NCI-H82 (cell line): ENCODE data around the gene NAA80.

Experiments used
- DNase-seq: peaks from one replicate; lab custom pipeline; 2025; lab: John Stamatoyannopoulos, UW

NAA80 gene, protein sequence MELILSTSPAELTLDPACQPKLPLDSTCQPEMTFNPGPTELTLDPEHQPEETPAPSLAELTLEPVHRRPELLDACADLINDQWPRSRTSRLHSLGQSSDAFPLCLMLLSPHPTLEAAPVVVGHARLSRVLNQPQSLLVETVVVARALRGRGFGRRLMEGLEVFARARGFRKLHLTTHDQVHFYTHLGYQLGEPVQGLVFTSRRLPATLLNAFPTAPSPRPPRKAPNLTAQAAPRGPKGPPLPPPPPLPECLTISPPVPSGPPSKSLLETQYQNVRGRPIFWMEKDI

DNA sequence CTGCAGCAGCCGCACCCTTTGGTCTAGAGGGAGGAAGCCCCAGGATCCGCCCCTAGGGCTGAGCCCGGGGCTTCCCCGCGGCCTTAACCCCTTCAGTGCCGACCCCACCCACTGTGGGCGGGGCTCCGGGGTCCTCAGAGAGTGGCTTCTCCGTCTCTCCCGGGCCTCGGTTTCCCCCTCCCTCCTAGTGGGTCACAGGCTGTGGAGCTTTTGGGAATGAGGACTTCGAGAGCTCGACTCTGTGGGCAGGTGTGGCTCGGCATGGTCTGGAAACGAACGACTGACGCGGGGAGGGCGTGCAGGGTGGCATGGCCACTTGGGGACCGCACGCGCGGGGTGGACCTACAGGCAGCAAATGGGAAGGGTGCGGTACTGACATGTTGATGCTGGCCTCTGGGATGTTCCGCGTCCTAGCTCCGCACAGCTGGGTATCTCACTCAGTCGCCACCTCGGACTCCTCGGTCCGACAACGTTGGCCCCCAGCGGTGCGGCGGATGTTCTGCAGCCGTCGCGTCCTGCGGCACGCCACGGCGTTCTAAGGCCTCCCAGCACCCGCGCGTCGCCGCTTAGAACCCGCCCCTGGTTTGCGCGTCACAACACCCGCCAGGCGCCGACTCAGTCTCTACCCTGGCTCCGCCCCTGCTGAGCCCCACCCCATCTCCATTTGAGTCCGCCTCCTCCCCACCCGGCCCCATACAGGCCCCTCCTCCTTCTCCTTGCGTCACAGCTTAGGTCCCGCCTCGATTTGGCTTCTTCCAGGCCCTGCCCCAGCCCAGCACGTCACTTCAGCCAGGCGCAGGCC, at the start of gene NAA80, which contains the start of gene HYAL3:
Gene NAA80, minus strand, starts transcription at position 570 of the 802 bp plus-strand sequence. CDS start 1,942 bp downstream, outside the sequence.
Gene HYAL3, minus strand, starts transcription at position 570 of the 802 bp plus-strand sequence. CDS start 3,803 bp downstream, outside the sequence.
- peak; percentile 99 for DNase-seq

DNA sequence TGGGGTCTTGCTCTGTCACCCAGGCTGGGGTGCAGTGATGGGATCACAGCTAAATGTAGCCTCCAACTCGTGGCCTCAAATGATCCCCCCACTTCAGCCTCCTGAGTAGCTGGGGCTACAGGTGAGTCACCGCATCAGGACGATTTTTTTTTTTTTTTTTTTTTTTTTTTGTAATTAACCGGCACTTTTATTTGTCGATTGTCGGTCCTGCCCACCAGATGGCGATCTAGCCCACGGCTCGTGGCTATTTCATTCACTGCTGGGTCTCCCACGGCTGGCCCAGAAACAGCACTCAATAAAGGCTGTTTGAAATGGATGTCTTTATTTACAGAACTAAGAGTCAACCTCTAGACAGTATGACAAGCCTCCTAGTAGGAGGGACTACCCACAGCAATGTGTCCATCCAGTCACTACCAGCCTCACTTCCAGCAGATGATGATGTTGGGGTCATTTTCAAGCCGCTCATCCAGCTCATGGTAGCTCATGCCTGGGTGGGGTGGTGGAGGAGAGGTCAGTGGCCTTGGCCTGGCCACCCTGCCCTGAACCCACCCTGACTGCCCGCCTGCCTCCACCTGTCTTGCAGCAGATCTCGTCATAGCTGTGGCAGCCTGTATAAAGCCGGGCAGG, 48.1 kb upstream of the NAA80 start:
- DNase-seq = peak; percentile 73

DNA sequence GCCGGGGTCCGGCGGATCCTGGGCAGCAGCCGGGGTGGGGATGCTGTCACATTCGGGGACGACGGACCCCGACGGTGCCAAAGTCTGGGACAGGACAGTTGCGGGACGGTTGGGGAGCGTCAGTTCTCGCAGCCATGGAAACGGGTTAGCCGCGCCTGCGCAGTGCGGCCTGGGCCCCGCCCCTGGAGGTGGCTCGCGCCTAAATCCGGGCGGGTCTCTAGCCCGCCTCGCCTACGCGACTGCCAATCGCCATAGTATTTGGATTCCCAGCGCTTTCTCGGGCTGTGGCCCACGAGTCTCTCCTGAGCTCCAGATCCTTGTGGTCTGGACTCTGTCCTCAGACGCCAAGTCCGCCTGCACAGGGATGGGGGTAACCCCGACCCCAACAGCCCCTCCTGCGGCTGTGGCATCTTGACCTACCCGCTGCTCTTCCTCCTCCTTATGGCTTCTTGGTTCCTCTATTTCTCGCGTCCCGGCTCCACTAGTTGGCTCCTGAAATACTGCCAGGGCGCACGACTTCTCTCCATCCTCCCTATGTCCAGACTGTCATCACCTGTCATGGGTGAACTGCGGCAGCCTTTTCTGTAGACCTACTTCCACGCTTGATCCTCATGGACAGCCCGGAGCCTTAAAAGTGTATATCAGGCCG, 46.5 kb upstream of the NAA80 start, which contains the start of gene ZMYND10:
Gene ZMYND10, minus strand, starts transcription at position 147 of the 649 bp plus-strand sequence. CDS start 153 bp downstream, outside the sequence.
- peak; percentile 79 for DNase-seq

DNA sequence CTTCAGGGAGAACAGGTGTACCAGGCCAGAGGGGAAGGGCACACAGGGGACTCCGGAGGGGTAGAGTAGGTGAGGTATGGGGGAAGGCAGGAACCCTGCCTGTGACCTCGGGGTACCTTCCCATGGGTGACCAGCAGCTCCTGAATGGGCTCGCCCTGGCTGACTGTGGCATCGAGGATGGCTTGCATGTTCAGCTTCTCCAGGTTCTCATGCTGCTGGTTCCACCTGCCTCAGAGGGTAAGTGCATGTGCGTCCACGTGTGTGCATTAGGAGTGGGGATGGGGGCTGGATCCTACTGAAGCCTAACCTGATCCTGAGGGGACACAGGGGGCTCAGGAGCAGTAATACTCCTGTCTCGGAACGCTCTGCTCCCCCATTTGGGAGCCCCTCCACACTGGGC, 45.8 kb upstream of the NAA80 start:
- no peak for DNase-seq

DNA sequence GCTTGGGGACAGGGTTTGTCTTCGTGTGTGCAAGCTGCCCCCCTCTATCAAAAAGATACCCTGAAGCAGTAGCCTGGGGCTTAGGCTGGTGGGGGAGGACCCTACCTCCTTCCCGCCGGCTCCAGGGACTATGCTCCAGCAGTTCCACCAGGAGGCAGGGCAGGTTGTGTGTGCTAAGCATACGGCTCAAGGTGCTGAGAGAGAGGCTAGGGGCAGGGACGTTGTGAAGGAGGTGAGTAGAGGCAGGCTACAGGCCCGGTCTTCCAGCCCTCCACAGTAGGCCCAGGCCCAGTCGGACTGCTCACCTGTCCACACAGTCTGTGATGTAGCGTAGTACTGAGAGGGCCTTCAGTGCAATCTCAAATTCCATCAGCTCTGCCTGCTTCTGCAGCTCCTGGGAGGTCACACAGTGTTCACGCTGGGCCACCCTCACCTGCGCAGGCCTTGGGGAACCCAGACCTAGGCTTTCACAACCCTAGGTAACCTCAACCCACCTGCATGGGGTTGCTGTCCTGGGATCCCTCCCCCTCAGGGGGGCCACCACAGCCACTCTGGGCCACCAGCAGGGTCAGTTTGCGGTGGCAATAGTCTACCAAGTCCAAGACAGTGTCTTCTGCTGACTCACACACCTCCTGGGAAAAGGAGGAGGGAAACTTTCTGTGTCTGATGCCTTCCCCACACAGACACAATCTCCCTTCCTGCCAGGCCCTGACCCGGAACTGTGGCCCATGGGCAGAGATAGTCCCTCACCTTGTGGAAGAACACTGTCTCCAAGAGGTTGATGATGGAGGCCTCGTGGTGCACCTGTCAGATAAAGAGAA, 43.8 kb upstream of the NAA80 start:
- DNase-seq = peak; percentile 54

DNA sequence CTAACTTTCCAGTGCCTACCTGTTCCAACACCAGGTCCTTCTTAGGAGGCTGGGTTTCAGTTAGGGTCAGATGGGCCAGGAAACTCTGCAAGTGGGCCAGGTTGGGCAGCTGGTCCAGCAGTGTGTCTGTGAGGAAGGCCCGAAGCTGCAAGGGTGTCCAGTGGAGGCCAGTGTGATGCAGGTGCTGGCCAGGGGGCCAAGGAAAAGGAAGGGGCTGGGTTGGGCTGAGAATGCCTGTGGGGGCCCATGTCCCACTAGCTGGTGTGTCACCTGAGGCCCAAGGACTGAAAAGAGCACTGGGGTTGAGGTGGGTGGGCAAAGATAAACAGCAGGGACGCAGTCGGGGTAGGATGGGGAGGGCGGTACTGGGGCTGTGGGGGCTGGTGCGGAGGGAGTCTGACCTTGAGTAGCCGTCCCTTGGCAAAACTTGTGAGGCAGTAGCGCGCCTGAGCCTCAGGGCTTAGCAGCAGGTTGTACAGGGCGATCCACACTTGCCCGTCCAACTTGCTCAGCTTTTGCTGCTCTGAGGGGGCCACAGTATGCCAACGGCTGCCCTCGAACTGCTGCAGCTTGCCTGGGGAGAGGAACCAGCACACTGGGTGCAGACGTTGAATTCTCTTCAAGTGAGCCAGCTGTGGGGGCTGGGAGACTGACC, 42.9 kb upstream of the NAA80 start:
- DNase-seq = no peak

DNA sequence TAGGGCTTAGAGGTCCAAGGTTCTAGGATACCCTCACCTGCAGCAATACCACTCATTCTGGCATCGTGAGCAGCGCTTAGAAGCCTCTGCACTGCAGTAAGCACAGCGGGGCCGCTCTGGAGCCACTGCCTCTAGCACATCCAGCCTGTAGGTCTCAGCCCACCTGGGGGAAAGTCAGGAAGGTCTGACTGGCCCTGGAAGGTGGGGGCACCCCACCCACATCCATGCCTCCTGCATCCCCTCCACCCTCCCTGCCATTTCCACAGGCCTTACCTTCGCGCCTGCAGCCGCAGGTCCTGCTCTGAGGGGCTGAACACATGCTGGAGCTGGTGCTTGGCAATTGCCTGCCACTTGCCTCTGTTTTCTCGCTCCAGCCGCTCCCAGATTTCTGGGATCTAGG, 42.3 kb upstream of the NAA80 start:
- no peak for DNase-seq

DNA sequence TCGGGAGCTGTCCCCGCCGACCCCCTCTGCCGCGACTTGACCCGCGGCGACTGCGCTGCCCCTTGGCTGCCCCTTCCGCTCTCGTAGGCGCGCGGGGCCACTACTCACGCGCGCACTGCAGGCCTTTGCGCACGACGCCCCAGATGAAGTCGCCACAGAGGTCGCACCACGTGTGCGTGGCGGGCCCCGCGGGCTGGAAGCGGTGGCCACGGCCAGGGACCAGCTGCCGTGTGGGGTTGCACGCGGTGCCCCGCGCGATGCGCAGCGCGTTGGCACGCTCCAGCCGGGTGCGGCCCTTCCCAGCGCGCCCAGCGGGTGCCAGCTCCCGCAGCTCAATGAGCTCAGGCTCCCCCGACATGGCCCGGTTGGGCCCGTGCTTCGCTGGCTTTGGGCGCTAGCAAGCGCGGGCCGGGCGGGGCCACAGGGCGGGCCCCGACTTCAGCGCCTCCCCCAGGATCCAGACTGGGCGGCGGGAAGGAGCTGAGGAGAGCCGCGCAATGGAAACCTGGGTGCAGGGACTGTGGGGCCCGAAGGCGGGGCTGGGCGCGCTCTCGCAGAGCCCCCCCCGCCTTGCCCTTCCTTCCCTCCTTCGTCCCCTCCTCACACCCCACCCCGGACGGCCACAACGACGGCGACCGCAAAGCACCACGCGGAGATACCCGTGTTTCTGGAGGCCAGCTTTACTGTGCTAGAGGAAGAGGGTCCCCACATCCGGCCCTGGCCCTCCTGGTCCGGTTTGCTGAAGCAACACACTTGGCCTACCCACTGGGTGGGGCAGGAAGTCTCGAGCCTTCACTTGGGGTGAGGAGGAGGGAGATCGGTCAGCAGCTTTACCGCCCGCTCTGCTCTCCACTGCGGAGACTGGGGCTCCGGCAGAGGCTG, 41.5 kb upstream of the NAA80 start, which contains the start of gene RASSF1:
Gene RASSF1, minus strand, starts transcription at position 389 of the 882 bp plus-strand sequence. Its CDS starts 31 bp downstream, at position 358.
- no peak for DNase-seq

DNA sequence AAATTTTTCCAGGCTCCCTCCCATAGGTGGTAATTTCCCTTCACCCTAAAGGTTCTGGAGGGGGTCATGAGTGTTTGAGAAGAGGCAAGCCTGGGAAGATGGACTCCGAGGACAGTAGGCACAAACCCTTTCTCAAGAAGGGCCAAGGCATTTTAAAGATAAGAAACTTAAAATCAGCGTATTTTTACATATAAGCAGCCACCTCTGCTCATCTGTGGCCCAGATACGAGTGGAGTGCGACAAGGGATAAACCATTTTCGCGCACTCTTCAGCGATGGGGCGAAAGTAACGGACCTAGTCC, 40.9 kb upstream of the NAA80 start:
- DNase-seq = no peak

DNA sequence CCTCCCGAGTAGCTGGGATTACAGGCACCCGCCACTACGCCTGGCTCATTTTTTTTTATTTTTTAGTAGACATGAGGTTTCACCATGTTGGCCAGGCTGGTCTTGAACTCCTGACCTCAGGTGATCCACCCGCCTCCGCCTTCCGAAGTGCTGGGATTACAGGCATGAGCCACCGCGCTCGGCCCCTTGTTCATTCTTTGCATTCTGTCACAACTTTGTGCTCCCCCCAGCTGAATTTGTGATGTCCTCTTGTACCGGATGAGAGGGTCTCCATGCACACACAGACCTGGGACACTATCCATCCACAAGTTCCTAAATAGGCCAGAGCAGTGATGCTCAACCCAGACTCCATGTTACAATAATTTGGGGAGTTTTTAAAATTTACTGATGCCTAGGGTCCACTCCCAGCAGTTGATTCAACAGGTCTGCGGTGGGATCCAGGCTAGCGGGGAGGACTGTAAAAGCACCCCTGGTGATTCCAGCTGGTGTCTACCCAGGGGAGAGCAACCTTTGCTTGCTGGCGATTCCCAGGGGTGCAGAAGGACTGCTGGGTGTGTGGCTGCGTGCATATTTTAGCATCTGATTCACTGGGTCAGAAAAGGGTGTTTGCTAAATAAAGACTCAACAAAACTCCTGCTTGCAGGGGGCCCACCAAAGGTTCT, 40.4 kb upstream of the NAA80 start:
- DNase-seq = no peak

DNA sequence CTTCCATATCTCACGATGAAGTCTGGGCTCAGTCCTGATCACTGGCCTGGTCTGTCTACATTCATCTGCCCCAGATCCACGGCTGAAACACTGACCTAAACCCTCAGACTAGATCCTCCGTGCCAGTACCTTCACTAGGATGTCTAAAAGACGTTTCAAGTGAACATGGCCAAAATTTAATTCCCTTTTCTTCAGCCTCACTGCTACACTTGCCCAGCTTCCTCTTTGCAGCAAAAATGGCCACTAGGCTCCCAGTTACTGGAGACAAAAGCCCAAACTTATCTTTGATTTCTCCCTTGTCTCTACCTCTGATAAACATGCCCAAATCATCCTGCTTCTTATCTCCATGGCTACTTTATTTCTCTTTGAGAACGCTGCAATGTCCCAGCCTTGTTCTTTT, 39.8 kb upstream of the NAA80 start:
- no peak for DNase-seq

DNA sequence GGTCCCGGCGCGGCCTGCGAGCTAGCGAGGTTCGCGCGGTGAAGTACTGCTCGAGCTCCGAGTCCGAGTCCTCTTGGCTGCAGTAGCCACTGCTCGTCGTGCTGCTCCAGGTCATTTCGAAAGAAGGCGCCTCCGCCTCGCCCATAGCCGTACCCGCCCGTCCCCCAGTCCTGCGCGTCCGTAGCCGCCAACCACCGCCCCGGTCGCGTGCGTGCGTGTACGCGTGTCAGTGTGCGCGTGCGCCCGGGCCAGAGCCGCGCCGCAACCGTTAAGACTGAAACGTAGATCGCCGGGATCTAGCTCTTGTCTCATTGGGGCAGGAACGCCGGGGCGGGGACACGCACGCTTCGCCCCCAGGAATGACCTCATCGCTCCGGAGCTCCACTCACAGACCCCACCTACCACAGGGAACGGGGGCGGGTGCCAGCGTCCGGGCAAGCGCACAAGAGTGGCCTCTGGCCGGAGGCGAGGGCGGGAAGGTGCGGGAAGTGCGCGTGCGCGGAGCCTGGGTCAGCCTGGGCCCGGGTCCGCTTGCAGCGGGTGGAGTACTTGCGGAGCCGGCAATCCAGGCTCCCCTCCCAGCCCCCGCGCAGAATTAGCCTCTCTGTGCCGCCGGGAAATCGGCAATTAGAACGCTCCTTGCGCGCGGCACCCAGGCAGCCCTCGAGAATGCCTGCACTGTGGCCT, 38.1 kb upstream of the NAA80 start:
- peak; percentile 99 for DNase-seq

DNA sequence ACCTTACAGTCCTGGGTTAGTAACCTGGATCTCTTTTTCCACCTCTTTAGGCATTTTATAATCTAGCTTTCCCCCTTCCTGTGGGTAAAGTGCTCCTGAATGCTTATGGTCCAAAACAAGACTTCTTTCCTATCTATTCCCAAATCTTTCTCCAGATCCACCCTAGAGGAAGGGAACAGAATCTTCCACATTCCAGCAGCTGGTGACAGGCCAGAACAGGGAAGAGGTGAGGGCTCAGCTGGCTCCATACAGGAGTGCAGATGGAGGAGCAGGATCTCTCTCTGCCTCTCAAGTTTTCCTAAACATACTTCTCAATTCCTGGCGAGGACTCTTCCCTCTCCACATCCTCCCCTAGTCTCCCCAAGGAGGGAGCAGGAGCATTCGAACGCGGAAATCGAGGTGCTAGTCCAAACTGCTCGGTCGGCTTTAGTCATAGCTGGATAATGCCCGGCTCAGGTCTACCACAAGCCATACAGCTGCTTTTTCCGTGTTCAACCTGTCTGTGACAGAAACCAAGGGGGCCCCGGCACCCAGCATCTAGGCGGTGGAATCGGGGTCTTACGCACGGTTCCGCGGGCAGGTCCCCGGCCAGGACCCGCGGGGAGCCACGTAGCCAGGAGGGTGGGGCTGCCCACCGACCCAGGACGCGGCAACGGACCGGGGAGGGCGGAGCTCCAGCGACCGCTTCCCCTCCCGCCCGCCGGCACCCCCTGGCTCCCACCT, 37.4 kb upstream of the NAA80 start:
- DNase-seq = peak; percentile 47

DNA sequence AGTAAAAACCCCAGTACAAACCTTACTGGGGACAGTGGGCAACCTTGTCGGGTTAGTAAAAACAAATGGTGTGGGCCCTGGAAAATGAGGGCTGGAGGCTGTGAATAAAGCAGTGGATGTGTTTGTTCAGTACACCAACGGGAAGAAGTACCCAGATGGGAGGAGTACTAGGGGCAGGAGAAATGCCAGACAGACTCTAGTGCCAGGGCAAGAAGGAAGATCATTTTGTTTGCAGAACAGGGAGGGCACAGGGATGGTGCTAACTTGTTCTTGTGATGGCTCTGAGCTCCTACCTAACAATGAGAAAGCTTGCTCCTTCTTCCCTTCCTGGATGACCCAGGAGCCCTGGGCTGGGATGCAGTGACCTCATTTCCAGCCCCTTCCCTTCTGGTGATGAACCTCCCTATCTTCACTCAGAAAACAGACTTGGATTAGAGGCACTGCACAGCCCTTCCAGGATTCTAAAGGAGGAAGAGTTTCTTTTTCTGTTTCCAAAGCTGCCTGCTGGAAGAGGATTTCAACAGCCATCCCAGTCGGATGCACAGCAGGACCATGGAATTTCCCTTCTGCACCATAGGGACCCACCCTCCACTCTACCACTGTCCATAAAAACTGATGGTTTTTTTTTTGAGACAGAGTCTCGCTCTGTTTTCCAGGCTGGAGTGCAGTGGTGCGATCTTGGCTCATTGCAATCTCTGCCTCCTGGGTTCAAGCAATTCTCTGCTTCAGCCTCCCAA, 35.3 kb upstream of the NAA80 start:
- no peak for DNase-seq

DNA sequence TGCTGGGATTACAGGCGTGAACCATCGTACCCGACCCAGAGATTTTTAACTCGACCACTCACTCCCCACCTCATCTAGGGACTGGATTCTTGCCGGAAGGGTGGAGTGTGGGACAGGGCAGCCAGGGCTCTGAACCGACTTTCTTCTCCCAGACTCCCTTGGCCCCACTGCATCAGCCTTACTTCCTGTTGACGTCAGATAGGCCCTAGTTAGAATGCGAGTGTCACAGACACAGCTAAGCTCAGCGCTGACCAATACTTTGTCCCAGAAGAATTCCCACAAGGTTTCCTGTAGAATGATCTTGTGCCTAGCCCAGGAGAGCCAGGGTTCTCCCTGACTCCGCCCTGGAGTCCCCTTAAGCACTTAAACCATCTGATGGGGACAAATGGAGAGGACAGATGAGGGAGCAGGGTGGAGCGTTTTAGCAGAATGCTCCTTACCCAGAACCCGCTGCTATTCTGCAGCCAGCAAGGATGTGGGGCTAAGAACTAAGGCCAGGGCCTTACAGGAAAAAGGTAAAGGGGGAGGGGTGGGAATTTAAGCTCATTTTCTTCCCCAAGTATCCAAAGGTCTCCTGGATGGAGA, 34.6 kb upstream of the NAA80 start:
- DNase-seq = no peak

DNA sequence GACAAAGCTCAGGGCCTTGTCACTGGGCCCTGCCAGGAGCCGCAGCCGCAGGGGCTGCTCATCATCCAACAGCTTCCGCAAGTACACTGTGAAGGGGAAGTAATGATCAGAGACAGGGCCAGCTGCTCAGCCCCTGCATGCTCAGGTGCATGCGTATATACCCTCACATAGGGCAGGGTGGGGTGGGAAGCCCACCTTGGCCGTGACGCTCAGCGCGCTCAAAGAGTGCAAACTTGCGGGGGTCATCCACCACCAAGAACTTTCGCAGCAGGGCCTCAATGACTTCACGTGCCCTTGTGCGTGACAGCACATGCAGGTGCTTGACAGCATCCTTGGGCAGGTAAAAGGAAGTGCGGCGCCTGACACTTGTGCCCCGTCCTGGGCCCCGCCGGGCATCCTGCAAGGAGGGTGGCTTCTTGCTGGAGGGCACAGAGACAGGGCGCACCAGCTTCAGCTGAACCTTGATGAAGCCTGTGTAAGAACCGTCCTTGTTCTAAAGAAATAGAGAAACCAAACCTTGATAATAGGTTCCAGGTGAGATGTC, 32.2 kb upstream of the NAA80 start:
- DNase-seq = no peak

DNA sequence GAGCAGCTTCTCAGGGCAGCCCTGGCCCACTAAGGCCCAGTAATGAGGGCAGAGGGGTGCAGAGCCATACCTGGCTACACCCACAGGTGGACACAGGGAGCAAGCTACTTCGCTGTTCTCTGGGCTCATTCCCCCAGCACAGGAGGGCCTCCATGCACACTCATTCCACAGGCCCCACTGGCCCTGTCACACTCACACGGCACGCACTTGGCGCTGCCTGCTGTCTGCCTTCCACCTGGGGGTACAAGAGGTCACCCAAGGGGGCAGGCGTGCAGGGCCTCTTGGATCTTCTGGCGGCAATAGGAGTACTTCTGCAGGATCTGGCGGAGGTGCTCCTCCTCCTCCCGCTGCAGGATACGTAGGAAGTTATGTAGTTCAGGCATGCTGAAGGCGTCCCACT, 31.1 kb upstream of the NAA80 start:
- DNase-seq = no peak
